HAP-1 (cell line): Measurements from ENCODE around the gene EIF3CL.
"Not testable (repeated sequence)": the region's sequence is repeated elsewhere in the genome, so short reads cannot be mapped to it uniquely, and the experiment has no call there.

Experiments used
- DNase-seq, 2 experiments: peaks; one replicate each; pipeline ENCODE4 v3.0.0-alpha.2; 2016 to 2020; ENCODE audit warnings: low spot score in 2 of 2
- H3K27me3 ChIP-seq: fragments of 250-450 bp; sonication (Bioruptor Pico); 2 replicates; pipeline ENCODE4 v1.5.1; 2020; ENCODE audit warnings: low read depth, mild to moderate bottlenecking, moderate library complexity
- H3K36me3 ChIP-seq: fragments of 250-450 bp; sonication (Bioruptor Pico); replicated peaks from 2 replicates; pipeline ENCODE4 v1.5.1; 2020; ENCODE audit warnings: mild to moderate bottlenecking
- H3K4me1 ChIP-seq: fragments of 250-450 bp; sonication (Bioruptor Pico); 2 replicates; pipeline ENCODE4 v1.5.1; 2020; ENCODE audit warnings: mild to moderate bottlenecking
- H3K4me3 ChIP-seq: fragments of 250-450 bp; sonication (Bioruptor Pico); 2 replicates; pipeline ENCODE4 v1.5.1; 2020; ENCODE audit warnings: mild to moderate bottlenecking, moderate library complexity
- H3K9me3 ChIP-seq: fragments of 250-450 bp; sonication (Bioruptor Pico); 2 replicates; pipeline ENCODE4 v1.5.1; 2020; ENCODE audit warnings: mild to moderate bottlenecking, moderate library complexity
- in situ Hi-C: fragments of 300-500 bp; cut with MboI; formaldehyde crosslinking; loops from 3 replicates; pipeline ENCODE4 v1.14.3; 2020; ENCODE audit warnings: low sequenced_read_pairs, inconsistent platforms, mixed read lengths

The EIF3CL gene

DNA sequence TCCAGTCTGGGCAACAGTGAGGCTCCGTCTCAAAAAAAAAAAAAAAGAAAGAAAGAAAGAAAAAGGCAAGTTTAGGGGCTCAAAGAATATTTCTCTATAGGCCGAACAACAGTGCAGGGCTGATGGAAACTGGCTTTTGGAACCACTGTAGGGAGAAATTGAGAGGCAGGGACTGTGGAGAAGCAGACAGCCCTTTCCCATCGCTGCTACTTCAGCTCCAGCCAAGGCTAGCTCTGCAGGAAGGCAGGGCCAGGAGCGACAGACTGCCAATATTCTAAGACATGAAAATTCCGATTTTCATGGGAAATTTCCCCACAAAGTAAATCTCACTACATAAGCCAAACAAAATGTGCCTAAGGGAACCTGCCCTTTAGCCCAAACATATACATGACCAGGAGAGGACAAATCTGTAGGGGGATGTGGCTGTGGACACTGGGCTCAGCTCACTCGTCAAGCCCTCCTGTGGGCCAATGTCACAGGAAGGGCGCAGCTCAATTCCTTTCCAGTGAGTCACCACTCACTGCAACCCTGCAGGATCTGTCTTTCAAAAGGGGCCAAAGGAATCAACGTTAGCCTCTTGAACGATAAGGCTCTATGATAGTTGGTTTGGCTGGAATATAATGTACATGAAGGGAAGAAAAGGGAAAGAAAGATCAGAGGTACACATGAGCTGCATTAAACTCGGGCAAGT, 21.3 kb downstream of the EIF3CL start:
- in situ Hi-C loops, H3K27me3 ChIP-seq: not testable (repeated sequence)

DNA sequence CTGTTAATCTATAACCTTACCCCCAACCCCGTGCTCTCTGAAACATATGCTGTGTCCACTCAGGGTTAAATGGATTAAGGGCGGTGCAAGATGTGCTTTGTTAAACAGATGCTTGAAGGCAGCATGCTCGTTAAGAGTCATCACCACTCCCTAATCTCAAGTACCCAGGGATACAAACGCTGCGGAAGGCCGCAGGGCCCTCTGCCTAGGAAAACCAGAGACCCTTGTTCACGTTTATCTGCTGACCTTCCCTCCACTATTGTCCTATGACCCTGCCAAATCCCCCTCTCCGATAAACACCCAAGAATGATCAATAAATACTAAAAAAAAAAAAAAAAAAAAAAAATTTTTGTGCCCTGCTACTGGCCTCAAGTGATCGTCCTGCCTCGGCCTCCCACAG, 25.8 kb downstream of the EIF3CL start:
- H3K36me3 ChIP-seq, H3K4me1 ChIP-seq, H3K4me3 ChIP-seq, H3K27me3 ChIP-seq, in situ Hi-C loops, DNase-seq, H3K9me3 ChIP-seq: not testable (repeated sequence)

More for the DNA sequence above, 21.3 kb downstream of the EIF3CL start:
- DNase-seq, H3K4me1 ChIP-seq, H3K9me3 ChIP-seq, H3K4me3 ChIP-seq, H3K36me3 ChIP-seq: not testable (repeated sequence)

DNA sequence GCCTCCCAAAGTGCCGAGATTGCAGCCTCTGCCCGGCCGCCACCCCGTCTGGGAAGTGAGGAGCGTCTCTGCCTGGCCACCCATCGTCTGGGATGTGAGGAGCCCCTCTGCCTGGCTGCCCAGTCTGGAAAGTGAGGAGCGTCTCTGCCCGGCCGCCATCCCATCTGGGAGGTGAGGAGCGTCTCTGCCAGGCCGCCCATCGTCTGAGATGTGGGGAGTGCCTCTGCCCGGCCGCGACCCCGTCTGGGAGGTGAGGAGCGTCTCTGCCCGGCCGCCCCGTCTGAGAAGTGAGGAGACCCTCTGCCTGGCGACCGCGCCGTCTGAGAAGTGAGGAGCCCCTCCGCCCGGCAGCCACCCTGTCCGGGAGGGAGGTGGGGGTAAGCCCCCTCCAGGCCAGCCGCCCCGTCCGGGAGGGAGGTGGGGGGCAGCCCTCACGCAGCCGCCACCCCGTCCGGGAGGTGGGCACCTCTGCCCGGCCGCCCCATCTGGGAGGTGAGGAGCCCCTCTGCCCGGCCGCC, 26.5 kb downstream of the EIF3CL start:
- H3K4me1 ChIP-seq, H3K27me3 ChIP-seq, H3K36me3 ChIP-seq, H3K9me3 ChIP-seq, H3K4me3 ChIP-seq, DNase-seq, in situ Hi-C loops: not testable (repeated sequence)

DNA sequence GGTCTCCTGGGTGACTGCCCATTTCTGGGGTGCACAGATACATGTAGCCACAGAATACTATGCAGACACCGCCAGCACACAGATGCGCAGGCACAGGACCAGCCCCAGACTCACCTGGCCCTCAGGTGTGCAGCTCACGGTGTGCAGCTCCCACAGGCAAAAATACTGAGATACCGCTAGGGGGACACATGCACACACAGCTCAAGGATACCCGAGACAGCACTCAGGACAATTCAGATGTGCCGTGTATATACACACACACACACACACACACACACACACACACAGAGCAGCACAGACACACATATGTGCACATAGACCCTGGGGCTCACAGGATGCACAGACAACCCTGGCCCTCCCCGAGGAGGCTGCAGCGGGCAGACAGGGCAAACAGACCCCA, 28.5 kb downstream of the EIF3CL start:
- H3K9me3 ChIP-seq, in situ Hi-C loops, H3K4me1 ChIP-seq, H3K27me3 ChIP-seq, DNase-seq, H3K36me3 ChIP-seq, H3K4me3 ChIP-seq: not testable (repeated sequence)

DNA sequence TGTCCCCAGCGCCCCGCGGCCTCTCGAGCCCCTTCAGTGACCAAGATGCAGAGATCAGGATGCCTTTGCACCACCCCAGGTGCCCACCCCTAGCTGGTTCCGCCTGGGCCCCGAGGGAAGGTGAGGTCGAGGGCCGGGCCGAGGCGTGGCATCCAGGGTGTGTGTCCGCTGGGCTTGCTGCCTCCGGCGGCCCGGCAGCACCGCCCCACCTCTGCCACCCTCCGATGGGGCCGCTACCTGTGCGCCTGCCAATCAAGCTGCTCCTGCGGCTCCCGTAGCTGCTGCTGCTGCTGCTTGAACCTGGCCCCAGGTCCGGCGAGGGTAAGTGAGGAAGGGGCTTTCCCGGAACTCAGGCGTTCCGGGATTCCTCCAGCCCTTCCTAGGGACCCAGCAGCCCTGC, 29.4 kb downstream of the EIF3CL start:
- H3K4me3 ChIP-seq, H3K36me3 ChIP-seq, in situ Hi-C loops, H3K9me3 ChIP-seq, H3K4me1 ChIP-seq, DNase-seq, H3K27me3 ChIP-seq: not testable (repeated sequence)

DNA sequence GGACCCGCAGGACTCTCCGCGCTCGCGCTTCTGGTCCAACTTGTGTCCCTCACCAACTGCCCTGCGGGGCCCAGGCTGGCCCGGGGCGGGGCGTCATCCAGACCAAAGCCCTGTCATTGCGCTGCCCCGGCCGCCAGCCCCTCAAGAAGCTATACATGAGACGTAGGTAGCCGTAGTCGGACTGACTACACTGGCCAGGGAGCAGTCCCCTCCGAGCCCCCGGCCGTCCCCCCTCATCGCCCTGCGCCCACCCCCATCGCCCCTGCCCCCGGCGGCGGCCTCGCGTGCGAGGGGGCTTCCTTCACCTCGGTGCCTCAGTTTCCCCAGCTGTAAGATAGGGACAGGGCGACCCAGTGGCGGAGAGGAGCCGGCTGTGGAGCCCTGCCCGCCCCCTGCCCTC, 35.7 kb downstream of the EIF3CL start:
- H3K9me3 ChIP-seq, in situ Hi-C loops, H3K27me3 ChIP-seq, H3K4me3 ChIP-seq, DNase-seq, H3K36me3 ChIP-seq, H3K4me1 ChIP-seq: not testable (repeated sequence)

DNA sequence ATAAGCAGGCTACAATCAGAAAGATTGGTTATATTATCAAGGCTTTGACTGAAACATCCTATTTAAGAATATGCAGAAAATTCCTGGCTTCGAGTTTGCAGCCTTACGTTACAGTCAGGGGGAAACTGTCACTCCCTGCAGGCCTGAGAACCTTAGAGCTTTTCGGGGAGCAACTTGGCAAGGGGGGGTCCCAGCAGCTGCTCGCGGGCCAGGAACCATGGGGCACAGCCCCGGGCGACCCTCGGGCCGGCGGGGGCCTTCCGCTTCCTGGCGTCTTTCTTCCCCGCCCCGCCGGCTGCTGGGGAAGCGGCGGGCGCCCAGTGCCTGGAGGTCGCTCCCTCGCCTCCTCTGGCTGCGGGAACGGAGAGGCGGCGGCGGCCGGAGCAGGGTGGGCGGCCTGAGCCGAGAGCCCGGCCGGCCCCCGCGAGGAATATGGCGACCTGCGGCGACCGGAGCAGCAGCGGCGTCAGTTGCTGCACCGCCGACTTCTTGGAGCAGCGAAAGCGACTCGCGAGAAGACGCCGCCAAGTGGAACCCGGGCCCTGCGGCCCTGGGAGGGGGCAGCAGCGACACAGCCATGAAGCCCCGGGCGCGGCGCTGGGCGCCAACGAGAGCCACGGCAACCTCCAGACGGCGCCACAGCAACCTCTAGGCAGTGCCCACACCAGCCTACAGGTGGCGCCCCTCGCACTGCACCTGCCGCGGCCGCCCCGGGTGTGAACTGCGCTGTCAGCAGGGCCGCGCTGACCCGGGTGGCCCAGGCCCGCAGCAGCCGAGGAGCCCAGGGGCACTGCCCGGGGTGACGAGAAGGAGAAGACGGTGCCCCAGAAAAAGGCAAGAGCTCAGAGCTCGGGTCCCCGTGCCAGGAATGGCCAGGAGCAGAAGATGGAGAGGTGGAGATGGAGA, 39.1 kb downstream of the EIF3CL start:
- H3K4me1 ChIP-seq, H3K27me3 ChIP-seq, in situ Hi-C loops, H3K9me3 ChIP-seq, H3K4me3 ChIP-seq, DNase-seq, H3K36me3 ChIP-seq: not testable (repeated sequence)

DNA sequence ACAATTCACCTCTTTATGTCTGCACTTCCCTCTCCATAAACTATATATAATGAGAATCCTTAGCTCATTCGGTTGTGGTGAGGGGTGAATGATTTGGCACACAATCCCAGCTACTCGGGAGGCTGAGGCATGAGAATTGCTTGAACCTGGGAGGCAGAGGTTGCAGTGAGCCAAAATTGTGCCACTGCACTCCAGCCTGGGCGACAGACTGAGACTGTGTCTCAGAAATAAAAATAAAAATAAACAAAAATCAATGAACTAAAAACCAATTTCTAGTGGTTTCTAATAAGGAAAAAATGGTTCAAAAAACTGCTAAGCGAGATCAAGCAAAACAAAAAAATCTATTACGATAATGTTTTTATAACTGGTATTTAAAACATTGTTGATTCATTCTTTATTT, 40.2 kb downstream of the EIF3CL start, which contains the start of gene NPIPB6:
Gene NPIPB6, minus strand, starts transcription at position 101 of the 400 bp plus-strand sequence. CDS start 686 bp downstream, outside the sequence.
- H3K36me3 ChIP-seq, H3K4me3 ChIP-seq, in situ Hi-C loops, H3K4me1 ChIP-seq, DNase-seq, H3K9me3 ChIP-seq, H3K27me3 ChIP-seq: not testable (repeated sequence)

DNA sequence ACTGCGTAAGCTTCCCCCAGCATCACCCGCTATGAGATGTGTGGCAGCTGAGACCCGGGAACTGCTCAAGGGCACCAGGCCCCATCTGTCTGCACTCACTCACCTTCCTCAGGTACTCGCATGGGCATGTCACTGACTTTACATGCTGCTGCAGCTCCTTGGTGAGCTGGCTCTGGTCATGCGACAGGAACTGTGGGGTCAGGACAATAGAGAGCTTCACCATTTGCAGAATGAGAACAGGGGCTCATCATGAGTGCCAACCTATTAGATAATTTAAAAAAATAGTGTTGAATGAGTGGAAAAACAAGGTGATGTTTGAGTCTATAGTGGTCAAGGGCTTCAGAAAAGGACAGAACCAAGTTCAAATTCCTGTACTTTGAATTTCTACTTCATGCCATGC, 41.0 kb downstream of the EIF3CL start:
- DNase-seq, H3K36me3 ChIP-seq, H3K9me3 ChIP-seq, H3K4me1 ChIP-seq, in situ Hi-C loops, H3K27me3 ChIP-seq, H3K4me3 ChIP-seq: not testable (repeated sequence)

DNA sequence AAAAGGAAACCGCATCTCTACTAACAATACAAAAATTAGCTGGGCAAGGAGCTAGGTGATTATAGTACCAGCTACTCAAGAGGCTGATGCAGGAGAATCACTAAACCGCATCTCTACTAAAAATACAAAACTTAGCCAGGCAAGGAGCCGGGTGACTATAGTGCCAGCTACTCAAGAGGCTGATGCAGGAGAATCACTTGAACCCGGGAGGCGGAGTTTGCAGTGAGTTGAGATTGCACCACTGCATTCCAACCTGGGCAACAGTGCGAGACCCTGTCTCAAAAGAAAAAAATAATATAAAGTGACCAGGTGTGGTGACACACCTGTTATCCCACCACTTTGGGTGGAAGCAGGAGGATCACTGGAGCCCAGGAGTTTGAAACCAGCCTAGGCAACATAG, 65.4 kb downstream of the EIF3CL start:
- in situ Hi-C loops, DNase-seq, H3K27me3 ChIP-seq, H3K36me3 ChIP-seq, H3K4me3 ChIP-seq, H3K9me3 ChIP-seq, H3K4me1 ChIP-seq: not testable (repeated sequence)

DNA sequence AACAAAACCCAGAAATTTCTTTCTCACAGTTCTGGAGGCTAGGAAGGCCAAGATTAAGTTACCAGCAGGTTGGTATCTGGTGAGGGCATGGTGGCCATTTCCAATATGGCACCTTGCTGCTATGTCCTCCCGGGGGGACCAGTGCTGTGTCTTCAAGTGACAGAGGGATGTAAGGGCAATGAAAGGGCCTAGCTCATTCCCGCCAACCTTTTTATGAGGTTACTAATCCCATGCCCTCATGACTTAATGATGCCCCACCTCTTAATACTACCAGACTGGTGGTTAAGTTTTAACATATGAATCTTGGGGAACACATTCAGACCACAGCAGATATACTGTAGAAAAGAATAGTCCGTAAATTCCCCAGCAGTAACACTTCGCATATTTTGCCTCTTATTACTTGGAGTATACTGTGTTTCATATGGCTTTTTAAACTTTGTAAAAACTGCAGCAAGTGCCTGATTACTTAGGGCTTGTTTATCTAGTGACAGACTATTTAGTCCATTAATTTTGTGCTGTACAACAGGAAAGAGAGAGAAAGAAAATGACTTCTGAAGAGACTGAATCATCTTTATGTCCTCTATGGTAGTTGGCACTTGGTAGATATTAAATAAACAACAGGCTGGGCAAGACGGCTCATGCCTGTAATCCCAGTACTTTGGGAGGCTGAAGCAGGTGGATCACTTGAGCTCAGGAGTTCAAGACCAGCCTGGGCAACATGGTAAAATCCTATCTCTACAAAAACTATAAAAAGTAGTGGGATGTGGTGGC, 66.5 kb downstream of the EIF3CL start:
- in situ Hi-C loops, H3K9me3 ChIP-seq, H3K27me3 ChIP-seq, H3K4me3 ChIP-seq, H3K4me1 ChIP-seq, H3K36me3 ChIP-seq, DNase-seq: not testable (repeated sequence)

DNA sequence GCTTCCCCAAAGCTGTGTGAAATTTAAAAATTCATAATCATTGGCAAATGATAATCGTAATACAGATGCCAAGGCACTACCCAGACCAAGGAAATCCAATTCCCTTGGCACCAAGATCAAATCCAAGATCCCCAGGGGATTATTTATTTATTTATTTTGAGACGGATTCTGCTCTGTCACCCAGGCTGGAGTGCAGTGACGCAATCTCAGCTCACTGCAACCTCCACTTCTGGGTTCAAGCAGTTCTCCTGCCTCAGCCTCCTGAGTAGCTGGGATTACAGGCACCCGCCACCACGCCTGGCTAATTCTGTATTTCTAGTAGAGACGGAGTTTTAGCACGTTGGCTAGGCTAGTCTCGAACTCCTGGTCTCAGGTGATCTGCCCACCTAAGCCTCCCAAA, 68.0 kb downstream of the EIF3CL start:
- DNase-seq, in situ Hi-C loops, H3K4me1 ChIP-seq, H3K36me3 ChIP-seq, H3K9me3 ChIP-seq, H3K4me3 ChIP-seq, H3K27me3 ChIP-seq: not testable (repeated sequence)

DNA sequence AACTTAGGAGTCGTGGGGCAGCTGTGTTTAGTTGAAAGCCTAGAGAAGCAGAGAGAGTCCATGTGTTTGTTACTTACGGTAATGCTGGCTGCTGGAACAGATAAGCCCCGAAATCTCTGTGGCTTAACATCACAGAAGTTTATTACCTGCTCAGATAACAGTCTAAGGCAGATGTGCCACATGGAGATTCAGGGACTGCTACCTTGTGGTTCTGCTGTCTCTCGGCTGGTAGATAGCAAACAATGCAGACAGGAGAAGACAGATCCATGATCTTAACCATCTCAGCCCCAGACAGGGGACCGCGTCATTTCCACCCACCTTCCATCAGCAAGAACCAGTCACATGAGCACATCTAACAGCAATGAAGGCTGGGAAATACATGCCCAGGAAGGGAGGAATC, 71.0 kb downstream of the EIF3CL start:
- H3K4me3 ChIP-seq, H3K4me1 ChIP-seq, in situ Hi-C loops, H3K27me3 ChIP-seq, H3K9me3 ChIP-seq, DNase-seq, H3K36me3 ChIP-seq: not testable (repeated sequence)

DNA sequence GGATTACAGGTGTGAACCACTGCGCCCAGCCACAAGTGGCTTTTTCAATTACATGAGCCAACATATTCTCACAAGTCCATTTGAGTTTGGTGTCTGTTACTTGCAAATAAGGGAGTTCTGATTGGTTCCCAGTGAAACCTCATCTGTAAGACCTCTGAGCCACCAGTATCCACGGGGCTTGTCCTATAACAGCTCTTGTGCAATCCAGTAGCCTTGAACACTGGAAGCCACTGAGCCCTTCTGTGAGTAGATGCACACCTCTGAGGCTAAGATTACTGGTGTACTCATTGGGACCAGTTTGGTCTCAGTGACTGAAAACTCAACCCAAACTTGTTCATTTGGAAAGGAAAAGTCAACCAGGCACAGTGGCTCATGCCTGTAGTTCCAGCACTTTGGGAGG, 72.7 kb downstream of the EIF3CL start:
- H3K9me3 ChIP-seq, H3K4me3 ChIP-seq, in situ Hi-C loops, H3K4me1 ChIP-seq, DNase-seq, H3K36me3 ChIP-seq, H3K27me3 ChIP-seq: not testable (repeated sequence)
